Adrenal gland (tissue), 12 donors: ENCODE data around the gene APBB1. TPM values are rescaled to one million over a fixed set of nuclear protein-coding genes. Genes with fewer than 3 reads are reported as not detected.
A peak's percentile ranks its signal among the peaks of the same experiment; 100 is the strongest.

Experiments
- DNase-seq, 7 donors: peaks; one replicate each; pipeline ENCODE4 v3.0.0-alpha.2; 2019 to 2020
- H3K27ac ChIP-seq, 5 donors: fragments of 200-600 bp; sonication (generic) in 4 of 5; 1 replicate in 3 of 5; 2 replicates in 2 of 5; pipeline versions ENCODE4 v1.5.1 to v1.8.0; 2016 to 2020; ENCODE audit warnings: mild to moderate bottlenecking in 1 of 5
- H3K27me3 ChIP-seq: fragments of 200-600 bp; 2 replicates; pipeline ENCODE4 v1.8.0; 2021
- H3K36me3 ChIP-seq, 2 donors: fragments of 200-600 bp; replicated peaks in 1 of 2; 1 replicate in 1 of 2; 2 replicates in 1 of 2; pipeline versions ENCODE4 v1.5.1 to v1.8.0; 2018 to 2022
- H3K4me1 ChIP-seq, 2 donors: fragments of 200-600 bp; replicated peaks in 1 of 2; 1 replicate in 1 of 2; 2 replicates in 1 of 2; pipeline versions ENCODE4 v1.5.1 to v1.8.0; 2018 to 2021
- H3K4me3 ChIP-seq, 4 donors: fragments of 200-600 bp; sonication (generic) in 3 of 4; one replicate each; pipeline ENCODE4 v1.5.1; 2016 to 2018
- H3K9me3 ChIP-seq, 3 donors: fragments of 200-600 bp; sonication (generic) in 1 of 3; replicated peaks in 1 of 3; 1 replicate in 2 of 3; 2 replicates in 1 of 3; pipeline versions ENCODE4 v1.5.1 to v1.8.0; 2016 to 2021
- CTCF ChIP-seq, 6 experiments: fragments of 450-650 bp in 4 of 6; fragments of 200-600 bp in 2 of 6; sonication (generic) in 1 of 6; IDR thresholded peaks; 1 replicate in 5 of 6; 2 replicates in 1 of 6; pipeline versions ENCODE4 v1.5.1 to v1.8.0; 2016 to 2021; ENCODE audit warnings: antibody characterized with exemption in 6 of 6, mild to moderate bottlenecking in 2 of 6, moderate library complexity in 1 of 6
- POLR2A ChIP-seq, 2 donors: fragments of 450-650 bp; IDR thresholded peaks; one replicate each; pipeline ENCODE4 v1.6.1; 2017; ENCODE audit warnings: antibody characterized with exemption in 2 of 2, mild to moderate bottlenecking in 2 of 2, moderate library complexity in 1 of 2
- WGBS, 4 donors: extraction: QIAGEN DNeasy Blood & Tissue Kit in 2 of 4; methylation state at CpG; one replicate each; pipeline versions ENCODE4 v1.1.5 to v1.1.7; 2013 to 2017; 5-methylcytosine and 5-hydroxymethylcytosine counted together
- intact Hi-C, 2 donors: fragments of 100-400 bp; cut with DNase I; formaldehyde crosslinking; loops; one replicate each; pipeline versions ENCODE4 v1.14.1 to v1.15.0; 2022 to 2023
- polyA plus RNA-seq, 3 donors: library from polyadenylated mRNA; stranded (reverse); fragments of 200-250 nt in 2 of 3; fragments of 350-450 nt in 1 of 3; fragmentation: Illumina TruSeq in 1 of 3; extraction: RNeasy Lipid Tissue Mini Kit (QIAGEN cat#74804) in 1 of 3; gene quantifications; one replicate each; pipeline ENCODE4 v1.2.3, GENCODE V29; 2013 to 2014
- total RNA-seq, 9 donors: library from RNA; depleted of rRNA in 4 of 9; stranded (reverse); fragments of >200 nt in 4 of 9; fragments of 120-200 nt in 1 of 9; fragmentation: NEBNext Ultra II Directional in 1 of 9; extraction: Animal tissue kit (Norgen Biotek cat#: 25700) in 1 of 9; gene quantifications; one replicate each; pipeline versions ENCODE4 v1.1.0 to v1.2.4, GENCODE V29; 2013 to 2023
- donor health status: healthy with polysubstance abuse.
- donor health status: Bipolar disorder and iron deficiency.
- donor health status: DM: yes; HTN: yes; CAD: no.
- donor health status: DM: no; HTN: no; CAD: no.
- donor health status: DM: no; HTN: no; CAD: no.
- donor health status: DM: yes; HTN: yes; CAD: no.

Gene APBB1
- total and polyA plus RNA-seq, 12 donors = 27.2 to 72.4 (median 50.5) TPM

- TF ChIP-seq CTCF (IDR thresholded peaks at IDR 0.05) (no peak), POLR2A (IDR thresholded peaks at IDR 0.05) (no peak)
- Histone ChIP-seq H3K27me3 (no peaks in the 10 kb centered on the region), H3K36me3 (peaks cover 0 to 35% of the 10 kb centered on the region in 2 donors), H3K27ac (peak overlapping the region in 1 of 5 donors; percentile 23), H3K4me3 (no peak overlapping the region), H3K4me1 (no peaks in the 10 kb centered on the region), H3K9me3 (no peaks in the 10 kb centered on the region)
- intact Hi-C loops = no loop called here
- WGBS, 4 donors = 90 to 96% (median 93%) methylated on average over 6 of the region's 6 CpGs
- no peak for DNase-seq
Measured at GRCh38 chr11:6405846-6406245, 13.0 kb downstream of the APBB1 start.

GRCh38 chr11:6405052-6405667 is 13.7 kb downstream of the APBB1 start:
- 83 to 90% (median 86%) methylated on average over 5 to 13 of the region's 13 CpGs for WGBS, 4 donors
- peak in 2 of 7 donors; percentile 53 to 92 for DNase-seq
- no peaks in the 10 kb centered on the region for H3K27me3 ChIP-seq
- TF ChIP-seq POLR2A (IDR thresholded peaks at IDR 0.05) = no peak
- TF ChIP-seq CTCF (IDR thresholded peaks at IDR 0.05) = no peak
- H3K27ac ChIP-seq = peak overlapping the region in 1 of 5 donors; percentile 23
- H3K36me3 ChIP-seq = peaks cover 0 to 35% of the 10 kb centered on the region in 2 donors
- H3K4me1 ChIP-seq = no peaks in the 10 kb centered on the region
- H3K4me3 ChIP-seq = no peak overlapping the region
- H3K9me3 ChIP-seq = no peaks in the 10 kb centered on the region
- intact Hi-C loops = no loop called here

GRCh38 chr11:6404342-6405051 is 14.4 kb downstream of the APBB1 start:
- Histone ChIP-seq H3K4me3 (no peak overlapping the region), H3K27ac (peak overlapping the region in 1 of 5 donors; percentile 14), H3K4me1 (no peaks in the 10 kb centered on the region), H3K9me3 (no peaks in the 10 kb centered on the region), H3K27me3 (no peaks in the 10 kb centered on the region), H3K36me3 (peaks cover 0 to 30% of the 10 kb centered on the region in 2 donors)
- 82 to 92% (median 84%) methylated on average over 11 to 16 of the region's 16 CpGs for WGBS, 4 donors
- no peak for TF ChIP-seq CTCF (IDR thresholded peaks at IDR 0.05)
- TF ChIP-seq POLR2A (IDR thresholded peaks at IDR 0.05) = no peak
- intact Hi-C loops = no loop called here
- no peak for DNase-seq

- Histone ChIP-seq H3K9me3 (no peaks in the 10 kb centered on the region), H3K4me3 (no peak overlapping the region), H3K4me1 (peaks cover 2 to 6% of the 10 kb centered on the region in 2 donors), H3K27ac (no peak overlapping the region), H3K36me3 (peaks cover 0 to 22% of the 10 kb centered on the region in 2 donors), H3K27me3 (no peaks in the 10 kb centered on the region)
- 92 to 97% (median 95%) methylated on average over 5 to 8 of the region's 8 CpGs for WGBS, 4 donors
- DNase-seq = no peak
- intact Hi-C loops = no loop called here
- no peak for TF ChIP-seq POLR2A (IDR thresholded peaks at IDR 0.05)
- TF ChIP-seq CTCF (IDR thresholded peaks at IDR 0.05) = no peak
Measured at GRCh38 chr11:6403539-6403938, 15.4 kb downstream of the APBB1 start.
